K562 (cell line): Measurements from ENCODE around the gene MRGPRD. TPM values are rescaled to one million over a fixed set of nuclear protein-coding genes. Genes with fewer than 3 reads are reported as not detected.

Source experiments
- ATAC-seq: fragments of 200-7000 bp; cut with Tn5 transposase; 3 replicates; pipeline ENCODE4 v1.9.1; 2020; ENCODE audit warnings: moderate library complexity
- BruUV-seq: library from RNA; stranded (reverse); fragments of 400-500 nt; replicated peaks from 2 replicates; lab custom pipeline; 2021; lab: Mats Ljungman, UMichigan
- CTCF ChIA-PET: fragments of 300-600 bp; formaldehyde crosslinking; extraction: SDS; loops from one replicate; lab custom pipeline; 2021; ENCODE audit warnings: low intra/inter-chr PET ratio; lab: Yijun Ruan, JAX
- POLR2A ChIA-PET: fragments of 300-600, 350-650 bp; sonication (Branson Sonifier 250); formaldehyde crosslinking; extraction: SDS; loops from one replicate; lab custom pipeline; 2021; ENCODE audit warnings: antibody characterized with exemption, inconsistent platforms; lab: Yijun Ruan, JAX
- DNase-seq, 4 experiments: peaks; one replicate each; pipeline versions ENCODE4 v3.0.0 to v3.0.0-alpha.2; 2011 to 2018; ENCODE audit warnings: low spot score in 3 of 4, mixed read lengths in 3 of 4; ENCODE audit errors: extremely low read depth in 1 of 4
- FAIRE-seq: peaks from 2 replicates; lab custom pipeline; 2011; peaks lifted over from hg19 to GRCh38; lab: Jason Lieb, UNC
- H2AFZ ChIP-seq: 2 replicates; pipeline ENCODE4 v1.6.0; 2011; ENCODE audit warnings: low read depth, low read length, control low read depth, inconsistent platforms
- H3K27ac ChIP-seq: fragments of 200-600 bp; 3 replicates; pipeline ENCODE4 v1.8.0; 2011; ENCODE audit warnings: low read depth, mild to moderate bottlenecking, control low read depth, inconsistent platforms, low read length, moderate library complexity, mixed read lengths; ENCODE audit errors: extremely low read depth
- H3K27me3 ChIP-seq, 2 experiments: fragments of 300-600 bp in 1 of 2; 2 replicates in 1 of 2; 3 replicates in 1 of 2; pipeline versions ENCODE4 v1.6.0 to v1.8.0; 2011; ENCODE audit warnings: inconsistent platforms in 2 of 2, low read length in 2 of 2, mild to moderate bottlenecking in 1 of 2, mixed read lengths in 1 of 2, moderate library complexity in 1 of 2; ENCODE audit not compliant: control insufficient read depth in 2 of 2, insufficient read depth in 2 of 2
- H3K36me3 ChIP-seq: fragments of 300-600 bp; 3 replicates; pipeline ENCODE4 v1.8.0; 2011; ENCODE audit warnings: mild to moderate bottlenecking, low read length, inconsistent platforms; ENCODE audit not compliant: control insufficient read depth, insufficient read depth
- H3K4me1 ChIP-seq, 2 experiments: fragments of 200-600 bp in 1 of 2; replicated peaks in 1 of 2; 2 replicates in 1 of 2; 3 replicates in 1 of 2; pipeline versions ENCODE4 v1.5.1 to v1.8.0; 2011; ENCODE audit warnings: inconsistent platforms in 2 of 2, low read length in 2 of 2, mild to moderate bottlenecking in 1 of 2, mixed read lengths in 1 of 2, moderate library complexity in 1 of 2; ENCODE audit not compliant: control insufficient read depth in 2 of 2, insufficient read depth in 2 of 2
- H3K4me2 ChIP-seq: 2 replicates; pipeline ENCODE4 v1.6.1; 2011; ENCODE audit warnings: low read length, control low read depth, inconsistent platforms, mixed read lengths; ENCODE audit not compliant: insufficient read depth
- H3K4me3 ChIP-seq: fragments of 200-600 bp; sonication (generic), shearing (Covaris generic); 2 replicates; pipeline ENCODE4 v1.5.1; 2016; ENCODE audit warnings: control low read depth, inconsistent platforms
- H3K79me2 ChIP-seq: fragments of 200-600 bp; 3 replicates; pipeline ENCODE4 v1.8.0; 2011; ENCODE audit warnings: low read length, inconsistent platforms; ENCODE audit not compliant: control insufficient read depth, insufficient read depth
- H3K9ac ChIP-seq, 2 experiments: 2 replicates each; pipeline versions ENCODE4 v1.6.0 to v1.6.1; 2011; ENCODE audit warnings: low read depth in 2 of 2, low read length in 2 of 2, control low read depth in 1 of 2, inconsistent platforms in 1 of 2, mild to moderate bottlenecking in 1 of 2, mixed read lengths in 1 of 2; ENCODE audit not compliant: insufficient read depth in 1 of 2
- H3K9me1 ChIP-seq: one replicate; pipeline ENCODE4 v1.6.0; 2011; ENCODE audit warnings: inconsistent platforms, mild to moderate bottlenecking, low read length, moderate library complexity; ENCODE audit not compliant: control insufficient read depth, insufficient read depth
- H3K9me3 ChIP-seq: replicated peaks from 2 replicates; pipeline ENCODE4 v1.5.1; 2011; ENCODE audit warnings: low read depth, low read length, inconsistent platforms; ENCODE audit not compliant: control insufficient read depth, insufficient read depth
- H4K20me1 ChIP-seq: replicated peaks from 2 replicates; pipeline ENCODE4 v1.6.1; 2011; ENCODE audit warnings: low read length, inconsistent platforms, mixed read lengths; ENCODE audit not compliant: control insufficient read depth, insufficient read depth
- ZNF316 ChIP-seq: fragments of 450-650 bp; IDR thresholded peaks from 2 replicates; pipeline ENCODE4 v1.6.1; 2016
- WGBS: fragments of 100-300 bp; shearing (Covaris generic); methylation state at CpG from one replicate; pipeline ENCODE4 v1.1.6; 2016; ENCODE audit warnings: low coverage, mixed read lengths; ENCODE audit not compliant: insufficient coverage; ENCODE audit errors: missing lambda C conversion rate; 5-methylcytosine and 5-hydroxymethylcytosine counted together
- in situ Hi-C: fragments of 300-500 bp; cut with MboI; formaldehyde crosslinking; loops from 4 replicates; pipeline ENCODE4 v1.15.0; 2018; ENCODE audit warnings: inconsistent platforms, mixed read lengths
- intact Hi-C: fragments of 100-400 bp; cut with micrococcal nuclease; formaldehyde crosslinking; loops from 2 replicates; pipeline ENCODE4 v1.14.2; 2022
- polyA plus RNA-seq, 8 experiments: library from polyadenylated mRNA; depleted of rRNA in 4 of 8; stranded (reverse) in 5 of 8; unstranded in 3 of 8; fragments of >200 nt; fragmentation: Nextera tagmentation in 2 of 8; fragmentation: Illumina TruSeq in 1 of 8; extraction: Ambion mirVana in 2 of 8; extraction: Trizol in 1 of 8; gene quantifications; 2 replicates each; pipeline versions ENCODE4 v1.2.1 to v1.2.3, GENCODE V29; 2011 to 2014; ENCODE audit warnings: inconsistent platforms in 1 of 8, missing spikeins in 1 of 8
- total RNA-seq, 7 experiments: library from RNA; depleted of rRNA in 6 of 7; stranded (reverse); fragments of >200 nt in 6 of 7; fragmentation: Illumina TruSeq in 2 of 7; extraction: Trizol in 2 of 7; gene quantifications; 2 replicates each; pipeline versions ENCODE4 v1.2.1 to v1.2.3, GENCODE V29; 2011 to 2021; ENCODE audit warnings: low replicate concordance in 1 of 7
- TF ChIP-seq, protein P1 (sequence below): sonication (generic); formaldehyde crosslinking; IDR thresholded peaks from 2 replicates; pipeline ENCODE4 v1.8.1; 2023; ENCODE audit warnings: mild to moderate bottlenecking, missing genetic modification reagents

MRGPRD gene
- total and polyA plus RNA-seq, 9 of the 15 experiments (the other 6 are each of a cell fraction or from before 2014, with no cell fraction given), result not detected

DNA sequence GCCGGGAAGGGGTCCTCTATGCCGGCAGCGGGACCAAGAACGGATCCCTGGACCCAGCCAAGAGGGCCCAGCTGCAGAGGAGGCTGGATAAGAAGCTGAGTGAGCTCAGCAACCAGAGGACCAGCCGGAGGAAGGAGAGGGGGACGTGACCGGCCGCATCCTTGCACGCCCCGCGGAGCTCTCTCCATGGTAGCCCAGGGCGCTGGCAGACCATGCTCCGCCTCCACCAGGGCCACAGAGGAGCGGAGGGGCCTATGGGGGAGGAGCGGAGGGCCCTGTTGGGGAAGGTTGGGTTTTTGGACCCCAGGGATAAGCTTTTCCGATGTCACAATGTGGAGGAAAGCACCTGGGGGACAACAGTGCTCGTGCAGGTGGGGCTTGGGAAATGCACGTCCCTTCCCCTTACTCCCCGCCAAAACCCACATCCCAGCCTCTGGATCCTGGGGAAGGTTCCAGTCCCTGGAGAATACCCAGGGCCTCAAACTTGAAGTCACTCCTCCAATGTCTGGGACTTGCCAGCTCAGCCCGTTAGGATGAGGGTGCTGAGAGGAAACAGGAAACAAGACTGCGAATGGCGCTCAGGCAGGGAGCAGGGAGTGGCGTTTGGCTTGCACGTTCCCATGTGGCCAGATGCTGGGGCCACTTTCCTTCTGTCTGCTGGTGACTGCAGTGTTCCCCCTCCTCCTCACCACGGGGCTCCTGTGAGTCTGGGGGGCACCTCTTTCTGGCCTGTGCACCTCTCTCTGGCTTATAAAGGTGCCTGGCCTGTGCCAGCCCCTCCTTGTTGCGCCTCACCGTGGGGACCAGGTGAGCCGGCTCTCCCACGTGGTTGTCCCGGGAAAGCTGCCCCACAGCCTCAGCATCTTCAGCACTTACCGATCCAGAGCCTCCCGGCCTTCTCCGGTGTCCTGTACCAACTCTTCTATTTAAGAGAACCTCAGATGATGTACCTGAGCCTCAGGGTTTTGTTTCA lies 40.9 kb downstream of the MRGPRD start:
- Histone ChIP-seq H3K9me3 (no peaks in the 10 kb centered on the region), H3K36me3 (peaks cover 50% of the 10 kb centered on the region; the same call in 2 of the 3 replicates), H4K20me1 (0 out of 2 replicates have a peak, but pooled peaks cover 2% of the 10 kb centered on the region), H3K27me3 (no peaks in the 10 kb centered on the region), H3K9ac (no peak overlapping the region), H2AFZ (no peak overlapping the region), H3K27ac (no peak overlapping the region), H3K79me2 (no peaks in the 10 kb centered on the region), H3K4me1 (peaks cover 0 to 6% of the 10 kb centered on the region in 2 experiments; a peak in 1 of 5 replicates), H3K4me3 (no peak overlapping the region), H3K9me1 (no peaks in the 10 kb centered on the region), H3K4me2 (no peak overlapping the region)
- TF ChIP-seq, protein P1, sequence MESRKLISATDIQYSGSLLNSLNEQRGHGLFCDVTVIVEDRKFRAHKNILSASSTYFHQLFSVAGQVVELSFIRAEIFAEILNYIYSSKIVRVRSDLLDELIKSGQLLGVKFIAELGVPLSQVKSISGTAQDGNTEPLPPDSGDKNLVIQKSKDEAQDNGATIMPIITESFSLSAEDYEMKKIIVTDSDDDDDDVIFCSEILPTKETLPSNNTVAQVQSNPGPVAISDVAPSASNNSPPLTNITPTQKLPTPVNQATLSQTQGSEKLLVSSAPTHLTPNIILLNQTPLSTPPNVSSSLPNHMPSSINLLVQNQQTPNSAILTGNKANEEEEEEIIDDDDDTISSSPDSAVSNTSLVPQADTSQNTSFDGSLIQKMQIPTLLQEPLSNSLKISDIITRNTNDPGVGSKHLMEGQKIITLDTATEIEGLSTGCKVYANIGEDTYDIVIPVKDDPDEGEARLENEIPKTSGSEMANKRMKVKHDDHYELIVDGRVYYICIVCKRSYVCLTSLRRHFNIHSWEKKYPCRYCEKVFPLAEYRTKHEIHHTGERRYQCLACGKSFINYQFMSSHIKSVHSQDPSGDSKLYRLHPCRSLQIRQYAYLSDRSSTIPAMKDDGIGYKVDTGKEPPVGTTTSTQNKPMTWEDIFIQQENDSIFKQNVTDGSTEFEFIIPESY (CRISPR knock-in tag), result peak; percentile 29; the same call in 1 of the 2 replicates
- no peak for TF ChIP-seq ZNF316
- WGBS, result 80% methylated on average over 21 of the region's 33 CpGs
- FAIRE-seq (no peak), ATAC-seq (no peak), DNase-seq (no peak)
- BruUV-seq, result no TSS peak
- ChIA-PET POLR2A (no interaction called here), CTCF (no interaction called here)
- in situ Hi-C loops (no loop called here), intact Hi-C loops (no loop called here)
